ENCODE data around the gene HSPB1. TPM values are rescaled to one million over a fixed set of nuclear protein-coding genes. Genes with fewer than 3 reads are reported as not detected.
"Not testable (repeated sequence)": the region's sequence is repeated elsewhere in the genome, so short reads cannot be mapped to it uniquely, and the experiment has no call there.

HSPB1 gene
- total RNA-seq, 3 donors from 2014 or later = 210 to 264 (median 211) TPM

DNA sequence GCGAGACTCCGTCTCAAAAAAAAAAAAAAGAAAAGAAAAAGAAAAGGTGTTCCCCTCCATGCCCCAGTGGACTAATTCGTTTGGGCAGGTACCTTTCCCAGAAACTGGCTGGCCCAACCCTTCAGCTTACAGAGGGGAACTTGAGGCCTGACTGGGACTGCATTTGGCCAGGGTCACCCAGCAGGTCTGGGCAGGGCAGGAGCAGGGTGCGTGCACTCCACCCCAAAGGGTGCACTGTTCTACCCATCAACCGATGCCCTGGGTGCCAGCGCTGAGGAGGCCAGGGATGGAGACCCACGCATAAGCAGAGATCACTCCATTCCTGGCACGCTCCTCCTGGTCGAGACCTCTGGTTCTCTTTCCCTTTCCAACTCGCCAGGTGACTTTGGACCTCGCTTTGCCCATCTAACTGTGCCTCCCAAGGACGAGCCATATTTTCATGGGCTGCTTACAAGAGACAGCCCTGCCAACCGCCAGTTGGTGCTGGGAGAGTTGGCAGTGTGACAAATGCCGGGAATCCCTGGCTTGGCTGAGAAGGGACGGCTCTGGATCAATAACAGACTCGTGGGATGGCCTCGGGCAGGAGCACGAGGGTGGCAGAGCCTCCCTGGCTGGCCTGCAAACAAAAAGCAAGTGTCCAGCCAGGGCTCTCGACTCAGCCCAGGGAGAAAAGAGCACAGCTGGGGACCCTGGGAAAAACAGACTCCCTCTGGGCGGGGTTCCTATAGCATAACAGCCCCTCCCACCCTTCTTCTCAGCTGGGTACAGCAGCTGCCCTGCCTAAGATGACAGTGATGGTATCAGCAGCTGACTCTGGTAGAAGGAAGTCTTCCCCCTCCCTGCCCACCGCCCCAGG lies 7.9 kb downstream of the HSPB1 start:
- peak overlapping the region; percentile 83 to 84 for H3K27ac ChIP-seq
- TF ChIP-seq, protein P1, sequence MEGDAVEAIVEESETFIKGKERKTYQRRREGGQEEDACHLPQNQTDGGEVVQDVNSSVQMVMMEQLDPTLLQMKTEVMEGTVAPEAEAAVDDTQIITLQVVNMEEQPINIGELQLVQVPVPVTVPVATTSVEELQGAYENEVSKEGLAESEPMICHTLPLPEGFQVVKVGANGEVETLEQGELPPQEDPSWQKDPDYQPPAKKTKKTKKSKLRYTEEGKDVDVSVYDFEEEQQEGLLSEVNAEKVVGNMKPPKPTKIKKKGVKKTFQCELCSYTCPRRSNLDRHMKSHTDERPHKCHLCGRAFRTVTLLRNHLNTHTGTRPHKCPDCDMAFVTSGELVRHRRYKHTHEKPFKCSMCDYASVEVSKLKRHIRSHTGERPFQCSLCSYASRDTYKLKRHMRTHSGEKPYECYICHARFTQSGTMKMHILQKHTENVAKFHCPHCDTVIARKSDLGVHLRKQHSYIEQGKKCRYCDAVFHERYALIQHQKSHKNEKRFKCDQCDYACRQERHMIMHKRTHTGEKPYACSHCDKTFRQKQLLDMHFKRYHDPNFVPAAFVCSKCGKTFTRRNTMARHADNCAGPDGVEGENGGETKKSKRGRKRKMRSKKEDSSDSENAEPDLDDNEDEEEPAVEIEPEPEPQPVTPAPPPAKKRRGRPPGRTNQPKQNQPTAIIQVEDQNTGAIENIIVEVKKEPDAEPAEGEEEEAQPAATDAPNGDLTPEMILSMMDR (IDR thresholded peaks at IDR 0.05) = no peak
- peak in 2 of 3 donors; percentile 34 to 46 for TF ChIP-seq POLR2AphosphoS5 (IDR thresholded peaks at IDR 0.05)
- H3K4me3 ChIP-seq = peak overlapping the region in 1 of 3 donors; percentile 23
- intact Hi-C loops (cut with DNase I; ENCODE audit: low total_unique reads) = loop anchor here (10.0 kb wide), 1 partner anchor 136 kb away; no protein-coding TSS in a partner anchor
- no peaks in the 10 kb centered on the region for H3K27me3 ChIP-seq
- H3K4me1 ChIP-seq = peaks cover 0 to 5% of the 10 kb centered on the region in 2 donors
- no peaks in the 10 kb centered on the region for H3K36me3 ChIP-seq
- DNase-seq (ENCODE audit: low spot score in 2 of 2) = peak; percentile 90 to 95
- no peaks in the 10 kb centered on the region for H3K9me3 ChIP-seq

DNA sequence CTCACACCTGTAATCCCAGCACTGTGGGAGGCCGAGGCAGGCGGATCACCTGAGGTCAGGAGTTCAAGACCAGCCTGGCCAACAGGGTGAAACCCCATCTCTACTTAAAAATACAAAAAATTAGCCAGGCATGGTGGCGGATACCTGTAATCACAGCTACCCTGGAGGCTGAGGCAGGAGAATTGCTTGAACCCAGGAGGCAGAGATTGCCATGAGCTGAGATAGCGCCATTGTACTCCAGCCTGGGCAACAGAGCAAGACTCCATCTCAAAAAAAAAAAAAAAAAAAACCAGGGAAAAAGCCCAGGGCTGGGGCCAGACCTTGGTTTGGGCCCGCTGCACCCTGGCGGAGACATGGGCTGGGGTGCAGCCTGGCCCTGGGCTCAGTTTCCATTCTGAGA lies 9.4 kb downstream of the HSPB1 start:
- not testable (repeated sequence) for H3K36me3 ChIP-seq; DNase-seq (ENCODE audit: low spot score in 2 of 2); H3K4me3 ChIP-seq; H3K27me3 ChIP-seq; H3K9me3 ChIP-seq; H3K4me1 ChIP-seq; H3K27ac ChIP-seq
- intact Hi-C loops (cut with DNase I; ENCODE audit: low total_unique reads) = loop anchor here (10.0 kb wide), 1 partner anchor 137 kb away; no protein-coding TSS in a partner anchor

DNA sequence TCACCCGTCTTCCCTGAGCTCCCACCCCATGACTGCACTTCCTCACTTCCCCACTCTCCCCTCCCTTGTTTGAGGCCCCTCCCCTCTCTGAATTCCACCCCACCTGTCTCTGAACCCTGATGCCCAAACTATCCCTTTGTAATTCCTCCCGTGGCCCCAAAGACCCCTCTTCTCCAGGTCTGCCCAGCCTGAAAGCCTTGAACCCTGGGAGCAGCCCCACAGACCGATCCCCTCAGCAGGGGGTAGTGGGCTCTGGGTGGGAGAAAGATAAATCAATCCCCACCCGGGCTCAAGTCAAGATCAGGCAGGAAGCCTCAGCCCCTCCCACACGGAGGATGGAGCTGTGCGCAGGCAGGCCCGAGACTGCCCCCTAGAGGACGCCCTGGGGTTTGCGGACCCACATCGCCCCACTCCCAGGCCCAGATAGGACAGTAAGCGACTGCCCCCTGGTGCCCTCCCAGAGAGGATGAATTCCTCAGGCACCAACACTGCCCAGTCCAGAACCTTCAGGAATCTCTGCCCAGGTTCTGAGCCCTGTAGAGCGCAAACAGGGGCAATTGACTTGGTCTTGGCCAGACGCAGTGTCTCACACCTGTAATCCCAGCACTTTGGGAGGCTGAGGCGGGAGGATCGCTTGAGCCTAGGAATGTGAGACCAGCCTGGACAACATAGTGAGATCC lies 11.7 kb downstream of the HSPB1 start:
- TF ChIP-seq, protein P1 (IDR thresholded peaks at IDR 0.05) = peak; percentile 97 to 100 (median 100)
- TF ChIP-seq POLR2A (IDR thresholded peaks at IDR 0.05) (no peak), POLR2AphosphoS5 (IDR thresholded peaks at IDR 0.05) (peak; percentile 80 to 85 (median 82))
- peak; percentile 94 to 98 for DNase-seq (ENCODE audit: low spot score in 2 of 2)
- no peaks in the 10 kb centered on the region for H3K27me3 ChIP-seq
- no peak overlapping the region for H3K4me3 ChIP-seq
- no peaks in the 10 kb centered on the region for H3K36me3 ChIP-seq
- no peaks in the 10 kb centered on the region for H3K9me3 ChIP-seq
- peak overlapping the region; percentile 19 to 25 for H3K27ac ChIP-seq
- intact Hi-C loops (cut with DNase I; ENCODE audit: low total_unique reads) = loop anchor here (10.0 kb wide), 1 partner anchor 139 kb away; no protein-coding TSS in a partner anchor
- H3K4me1 ChIP-seq = peaks cover 0 to 5% of the 10 kb centered on the region in 2 donors

DNA sequence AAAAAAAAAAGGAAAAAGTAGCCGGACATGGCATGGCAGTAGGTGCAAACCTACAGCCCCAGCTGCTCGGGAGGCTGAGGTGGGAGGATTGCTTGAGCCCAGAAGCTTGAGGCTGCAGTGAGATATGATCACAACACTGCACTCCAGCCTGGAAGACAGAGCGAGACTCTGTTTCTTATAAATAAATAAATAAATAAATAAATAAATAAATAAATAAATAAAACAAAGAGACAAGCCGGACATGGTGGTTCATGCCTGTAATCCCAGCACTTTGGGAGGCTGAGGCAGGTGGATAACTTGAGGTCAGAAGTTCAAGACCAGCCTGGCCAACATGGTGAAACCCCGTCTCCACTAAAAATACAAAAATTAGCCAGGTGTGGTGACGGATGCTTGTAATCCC lies 12.3 kb downstream of the HSPB1 start:
- not testable (repeated sequence) for DNase-seq (ENCODE audit: low spot score in 2 of 2); H3K36me3 ChIP-seq; H3K27me3 ChIP-seq; H3K4me1 ChIP-seq; H3K4me3 ChIP-seq; H3K9me3 ChIP-seq; H3K27ac ChIP-seq
- intact Hi-C loops (cut with DNase I; ENCODE audit: low total_unique reads) = loop anchor here (10.0 kb wide), 1 partner anchor 140 kb away; no protein-coding TSS in a partner anchor

DNA sequence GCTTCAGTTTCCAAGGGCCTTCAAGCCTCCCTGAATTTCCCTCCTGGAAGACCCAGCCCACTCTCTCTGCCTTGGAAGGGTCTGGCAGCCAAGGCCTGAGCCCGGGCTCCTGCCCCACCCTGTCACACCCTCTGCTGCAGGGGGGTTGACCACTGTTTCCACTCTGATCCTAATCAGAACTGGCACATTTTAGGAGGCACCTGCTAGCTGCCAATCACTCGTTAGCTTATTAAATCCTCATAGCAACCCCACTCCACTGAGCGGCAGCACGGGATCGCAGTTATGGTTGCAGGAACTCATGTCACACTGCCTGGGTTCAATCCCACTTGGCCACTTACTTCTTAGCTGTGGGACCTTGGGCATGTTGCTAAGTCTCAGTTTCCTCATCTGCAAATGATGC lies 12.9 kb downstream of the HSPB1 start:
- Histone ChIP-seq H3K27me3 (no peaks in the 10 kb centered on the region), H3K4me3 (no peak overlapping the region)
- intact Hi-C loops (cut with DNase I; ENCODE audit: low total_unique reads) = loop anchor here (10.0 kb wide), 1 partner anchor 141 kb away; no protein-coding TSS in a partner anchor

More for the DNA sequence above, 12.9 kb downstream of the HSPB1 start:
- DNase-seq (ENCODE audit: low spot score in 2 of 2) = no peak
- H3K4me1 ChIP-seq = peaks cover 0 to 5% of the 10 kb centered on the region in 2 donors
- H3K36me3 ChIP-seq = no peaks in the 10 kb centered on the region
- H3K27ac ChIP-seq = no peak overlapping the region
- TF ChIP-seq POLR2AphosphoS5 (IDR thresholded peaks at IDR 0.05) (no peak), POLR2A (IDR thresholded peaks at IDR 0.05) (no peak)
- TF ChIP-seq, protein P1 (IDR thresholded peaks at IDR 0.05) = no peak
- H3K9me3 ChIP-seq = no peaks in the 10 kb centered on the region

All from breast epithelium (tissue), 4 donors.